ENCODE measurements around the gene BRAF. TPM values are rescaled to one million over a fixed set of nuclear protein-coding genes. Genes with fewer than 3 reads are reported as not detected.

Gene BRAF
- total and polyA plus RNA-seq, 2 of the 8 experiments (the other 6 are each of a cell fraction or from before 2014, with no cell fraction given): 11.4 to 32.6 TPM

GRCh38 chr7:140688341-140688740 lies 236.4 kb downstream of the BRAF start:
- FAIRE-seq: no peak
- POLR2A ChIA-PET (ENCODE audit: partially characterized antibody): no interaction called here
- CTCF ChIA-PET (ENCODE audit: partially characterized antibody): interaction anchor here (0.8 to 1.5 kb wide), 3 partner anchors 28 to 93 kb away, joined by 3 to 4 read pairs (median 3); no protein-coding TSS in a partner anchor

More at GRCh38 chr7:140688341-140688740, 236.4 kb downstream of the BRAF start:
- TF ChIP-seq SIX5 (IDR thresholded peaks at IDR 0.05; ENCODE audit: low read depth, low read length) (no peak), BRCA1 (IDR thresholded peaks at IDR 0.05; ENCODE audit: low read depth, low read length) (no peak), CTCF (IDR thresholded peaks at IDR 0.05; ENCODE audit: control extremely low read depth in 1 of 3, insufficient read depth in 1 of 3, low read depth in 1 of 3, low read length in 3 of 3) (no peak), ASH2L (IDR thresholded peaks at IDR 0.05; ENCODE audit: low read length) (no peak), HDAC6 (IDR thresholded peaks at IDR 0.05; ENCODE audit: low read depth, low read length) (no peak), JUN (IDR thresholded peaks at IDR 0.05; ENCODE audit: low read depth, low read length) (no peak)
- no peak overlapping the region for H3K9ac ChIP-seq (replicated peaks in 1 of 4; ENCODE audit: extremely low read depth in 1 of 4, low read depth in 3 of 4, low read length in 3 of 4)
- H3K79me1 ChIP-seq (ENCODE audit: low read depth, low read length): no peaks in the 10 kb centered on the region
- H3K9me3 ChIP-seq (ENCODE audit: insufficient read depth in 2 of 2, low read depth in 1 of 2, low read length in 1 of 2): no peaks in the 10 kb centered on the region
- H3K14ac ChIP-seq (ENCODE audit: insufficient read length): no peak overlapping the region
- H3K23ac ChIP-seq (ENCODE audit: insufficient read length): no peak overlapping the region
- H3K23me2 ChIP-seq (ENCODE audit: low read depth, low read length): no peaks in the 10 kb centered on the region; the same call in 1 of the 2 replicates
- H2BK120ac ChIP-seq (replicated peaks; ENCODE audit: low read depth, low read length): no peak overlapping the region
- DNase-seq (ENCODE audit: low read depth in 1 of 2, low spot score in 2 of 2): no peak
- 90% methylated on average over 6 of the region's 6 CpGs; no CpG with 5 or more reads in 1 of the 2 experiments for WGBS, 2 experiments (ENCODE audit: extremely low coverage in 1 of 2, insufficient coverage in 1 of 2, insufficient read length in 1 of 2, insufficient replicate concordance in 2 of 2, low coverage in 1 of 2, low lambda C conversion rate in 2 of 2, missing lambda C conversion rate in 1 of 2)
- H2BK20ac ChIP-seq (ENCODE audit: low read length): no peak overlapping the region
- no peak overlapping the region for H4K91ac ChIP-seq (replicated peaks; ENCODE audit: insufficient read length, low read length)
- no peaks in the 10 kb centered on the region; a peak in 1 of 8 replicates for H3K36me3 ChIP-seq (ENCODE audit: control insufficient read depth in 2 of 4, insufficient read depth in 4 of 4, low read length in 3 of 4)
- H4K20me1 ChIP-seq (replicated peaks in 1 of 2; ENCODE audit: control insufficient read depth in 1 of 2, insufficient read depth in 2 of 2, low read length in 2 of 2): no peaks in the 10 kb centered on the region
- no peak overlapping the region for H3K4ac ChIP-seq (replicated peaks; ENCODE audit: insufficient read length, low read depth, low read length)
- no peak overlapping the region for H3K4me2 ChIP-seq (ENCODE audit: insufficient read depth in 1 of 2, low read depth in 2 of 2, low read length in 2 of 2)
- H3K4me1 ChIP-seq (replicated peaks in 1 of 4; ENCODE audit: control insufficient read depth in 3 of 4, insufficient read depth in 4 of 4, low read length in 3 of 4): 0 out of 7 replicates have a peak, but pooled peaks cover 0 to 2% (median 0%) of the 10 kb centered on the region in 4 experiments
- H4K5ac ChIP-seq (ENCODE audit: insufficient read length, low read depth, low read length): no peak overlapping the region
- H2BK12ac ChIP-seq (ENCODE audit: low read depth, low read length): no peak overlapping the region
- no peaks in the 10 kb centered on the region for H3K27me3 ChIP-seq (replicated peaks in 1 of 4; ENCODE audit: control insufficient read depth in 3 of 4, extremely low read depth in 1 of 4, insufficient read depth in 3 of 4, low read length in 3 of 4)
- H2BK5ac ChIP-seq (ENCODE audit: low read depth, low read length): no peak overlapping the region
- no peak overlapping the region for H2AFZ ChIP-seq (ENCODE audit: low read length)
- H2BK15ac ChIP-seq (ENCODE audit: low read length): no peak overlapping the region
- no peak overlapping the region; the same call in 1 of the 2 replicates for H4K8ac ChIP-seq (ENCODE audit: extremely low read depth, insufficient read depth, low read length)
- H3K79me2 ChIP-seq (ENCODE audit: control insufficient read depth in 1 of 2, insufficient read depth in 2 of 2, low read length in 2 of 2): no peaks in the 10 kb centered on the region
- H3K56ac ChIP-seq (replicated peaks; ENCODE audit: insufficient read length, low read depth, low read length): no peak overlapping the region
- H3K18ac ChIP-seq (ENCODE audit: extremely low read depth, low read length): no peak overlapping the region
- no peak overlapping the region for H2AK5ac ChIP-seq (ENCODE audit: low read depth, low read length)
- no peak overlapping the region for H3K27ac ChIP-seq (ENCODE audit: low read depth, low read length)
- no peak overlapping the region for H3K4me3 ChIP-seq (ENCODE audit: extremely low read depth in 1 of 4, insufficient read depth in 2 of 4, low read depth in 3 of 4, low read length in 4 of 4)
